RWPE1 (cell line): ENCODE results near the gene CPNE8.
"Not testable (repeated sequence)": the region's sequence is repeated elsewhere in the genome, so short reads cannot be mapped to it uniquely, and the experiment has no call there.

ENCODE experiments used
- CTCF ChIA-PET: fragments of 350-600 bp; sonication (Branson Sonifier 250); formaldehyde crosslinking; extraction: SDS; loops from one replicate; lab custom pipeline; 2021; lab: Yijun Ruan, JAX
- POLR2A ChIA-PET: fragments of 400-600 bp; formaldehyde crosslinking; extraction: SDS; loops from one replicate; lab custom pipeline; 2020; ENCODE audit warnings: antibody characterized with exemption; ENCODE audit not compliant: low non-redundant PET; lab: Yijun Ruan, JAX
- DNase-seq: peaks from one replicate; pipeline ENCODE4 v3.0.0; 2012; ENCODE audit warnings: low spot score
- H3K27ac ChIP-seq: fragments of 450-650 bp; 2 replicates; pipeline ENCODE4 v1.5.1; 2017
- CTCF ChIP-seq: fragments of 450-650 bp; conservative IDR thresholded peaks from 2 replicates; pipeline ENCODE4 v1.5.1; 2017; ENCODE audit warnings: low read depth, mild to moderate bottlenecking

The CPNE8 gene

GRCh38 chr12:38744041-38744440 lies 161.3 kb downstream of the CPNE8 start:
- no peak for DNase-seq
- ChIA-PET POLR2A (no interaction called here), CTCF (interaction anchor here (0.7 kb wide), 1 partner anchor 14 kb away, joined by 4 read pairs; no protein-coding TSS in a partner anchor)
- H3K27ac ChIP-seq, result no peak overlapping the region
- TF ChIP-seq CTCF, result no peak

- H3K27ac ChIP-seq, POLR2A ChIA-PET, CTCF ChIA-PET: not testable (repeated sequence)
Observed at GRCh38 chr12:38742496-38742895, 162.9 kb downstream of the CPNE8 start.

DNA sequence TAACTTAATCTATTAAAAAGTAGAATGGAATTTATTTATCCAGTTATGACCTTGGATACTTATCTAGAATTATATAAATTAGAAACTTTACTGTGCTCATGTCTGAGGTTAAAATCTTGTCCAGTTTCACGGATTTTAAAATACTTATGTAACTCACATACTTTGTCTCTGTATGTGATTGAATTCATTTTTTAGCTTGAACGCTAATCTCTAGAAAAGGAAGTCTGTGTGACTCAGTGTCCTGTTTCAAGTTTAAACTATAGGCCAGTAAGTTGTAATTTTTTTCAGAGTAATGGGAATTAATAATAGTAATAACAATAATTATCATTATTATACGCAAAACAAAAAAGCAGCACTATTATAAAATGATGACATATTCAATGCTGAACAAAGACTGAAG lies 168.6 kb downstream of the CPNE8 start:
- POLR2A ChIA-PET, result no interaction called here
- TF ChIP-seq CTCF, result no peak
- no peak for DNase-seq

More at GRCh38 chr12:38742496-38742895, 162.9 kb downstream of the CPNE8 start:
- DNase-seq, result not testable (repeated sequence)

GRCh38 chr12:38732761-38733160 lies 172.6 kb downstream of the CPNE8 start:
- ChIA-PET CTCF (no interaction called here), POLR2A (no interaction called here)
- no peak for TF ChIP-seq CTCF
- no peak for DNase-seq
- no peak overlapping the region for H3K27ac ChIP-seq

More for the DNA sequence above, 168.6 kb downstream of the CPNE8 start:
- H3K27ac ChIP-seq, result no peak overlapping the region
- CTCF ChIA-PET, result no interaction called here

DNA sequence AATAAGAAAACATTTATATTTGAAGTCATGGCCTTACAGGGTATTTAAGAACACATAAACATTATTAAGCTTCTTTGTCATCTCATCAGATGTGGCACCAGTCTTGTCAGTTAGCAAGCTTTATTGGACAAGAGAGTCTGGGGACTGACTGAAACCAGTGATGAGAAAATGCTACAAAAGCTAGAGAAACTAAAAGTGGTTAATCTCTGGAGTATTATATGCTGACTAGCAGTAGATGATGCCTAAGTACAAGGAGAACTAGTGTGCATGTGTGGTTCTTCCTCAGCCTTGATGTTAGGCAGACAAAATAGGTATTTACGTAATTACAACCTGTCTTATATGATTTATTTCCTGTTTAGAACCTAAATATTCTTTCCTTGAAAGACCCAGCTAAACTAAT lies 176.5 kb downstream of the CPNE8 start:
- no peak for TF ChIP-seq CTCF
- no peak overlapping the region for H3K27ac ChIP-seq
- POLR2A ChIA-PET, result no interaction called here
- no peak for DNase-seq
- CTCF ChIA-PET, result no interaction called here

DNA sequence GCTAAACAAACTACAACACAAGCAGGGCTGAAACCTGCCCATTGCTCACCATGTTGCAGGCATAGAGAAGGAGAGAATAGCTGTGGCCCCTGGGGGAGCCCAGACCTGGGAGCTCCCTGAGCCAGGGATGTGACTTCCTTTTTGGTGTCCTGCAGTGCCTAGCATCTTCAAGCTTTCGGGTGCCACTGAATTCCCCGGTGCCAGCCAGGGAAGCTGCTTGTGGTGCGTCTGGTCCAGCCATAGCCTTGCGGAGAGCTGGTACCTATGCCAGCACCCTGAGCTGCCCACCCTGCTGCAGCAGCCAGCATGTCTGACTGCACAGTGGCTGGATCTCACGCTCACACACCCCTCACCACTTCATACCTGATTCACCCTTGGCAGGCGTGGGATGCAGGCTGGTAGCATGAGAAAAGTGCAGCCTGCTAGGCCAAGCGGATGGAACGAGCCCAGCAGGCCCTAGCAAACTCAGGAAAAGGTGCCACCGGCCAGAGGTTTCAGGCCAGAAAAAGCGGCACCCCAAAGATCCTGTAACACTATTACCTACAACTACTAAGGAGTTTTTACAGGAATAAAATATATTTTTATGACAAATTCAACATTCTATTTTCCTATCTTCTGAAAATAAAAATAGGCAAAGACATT lies 183.7 kb downstream of the CPNE8 start:
- no peak overlapping the region for H3K27ac ChIP-seq
- ChIA-PET CTCF (no interaction called here), POLR2A (no interaction called here)
- TF ChIP-seq CTCF, result no peak
- DNase-seq, result no peak

DNA sequence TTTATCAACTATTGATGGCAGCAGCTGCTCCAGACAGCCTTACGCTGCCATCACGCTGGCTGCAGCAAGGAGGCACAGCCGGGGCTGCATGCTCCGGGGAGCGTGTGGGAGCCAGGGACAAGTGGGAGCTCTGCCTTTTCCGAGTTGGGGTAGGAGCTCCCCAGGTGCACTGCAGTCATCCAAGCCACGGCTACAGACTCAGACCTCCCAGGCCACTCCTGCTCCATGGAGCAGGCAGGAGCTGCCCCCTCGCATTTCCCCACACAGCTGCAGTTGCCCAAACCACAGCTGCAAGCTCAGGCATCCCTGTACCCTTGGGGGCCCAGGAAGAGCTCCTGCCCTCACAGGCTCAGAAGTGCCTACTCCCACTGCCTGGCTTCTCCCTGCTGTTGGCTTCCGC lies 184.7 kb downstream of the CPNE8 start:
- ChIA-PET CTCF (interaction anchor here (0.5 kb wide), 1 partner anchor 21 kb away, joined by 3 read pairs; no protein-coding TSS in a partner anchor), POLR2A (no interaction called here)
- no peak for DNase-seq
- H3K27ac ChIP-seq, result no peak overlapping the region
- no peak for TF ChIP-seq CTCF
